ENCODE data around the gene KNDC1.

KNDC1 gene

GRCh38 chr10:133245439-133246235 is 85.6 kb downstream of the KNDC1 start:
- TF ChIP-seq CTCF (IDR thresholded peaks at IDR 0.05; ENCODE audit: extremely low read depth, missing control alignments): no peak
- DNase-seq (ENCODE audit: low spot score): no peak

GRCh38 chr10:133246236-133246626 is 86.2 kb downstream of the KNDC1 start:
- no peak for TF ChIP-seq CTCF (IDR thresholded peaks at IDR 0.05; ENCODE audit: extremely low read depth, missing control alignments)

DNA sequence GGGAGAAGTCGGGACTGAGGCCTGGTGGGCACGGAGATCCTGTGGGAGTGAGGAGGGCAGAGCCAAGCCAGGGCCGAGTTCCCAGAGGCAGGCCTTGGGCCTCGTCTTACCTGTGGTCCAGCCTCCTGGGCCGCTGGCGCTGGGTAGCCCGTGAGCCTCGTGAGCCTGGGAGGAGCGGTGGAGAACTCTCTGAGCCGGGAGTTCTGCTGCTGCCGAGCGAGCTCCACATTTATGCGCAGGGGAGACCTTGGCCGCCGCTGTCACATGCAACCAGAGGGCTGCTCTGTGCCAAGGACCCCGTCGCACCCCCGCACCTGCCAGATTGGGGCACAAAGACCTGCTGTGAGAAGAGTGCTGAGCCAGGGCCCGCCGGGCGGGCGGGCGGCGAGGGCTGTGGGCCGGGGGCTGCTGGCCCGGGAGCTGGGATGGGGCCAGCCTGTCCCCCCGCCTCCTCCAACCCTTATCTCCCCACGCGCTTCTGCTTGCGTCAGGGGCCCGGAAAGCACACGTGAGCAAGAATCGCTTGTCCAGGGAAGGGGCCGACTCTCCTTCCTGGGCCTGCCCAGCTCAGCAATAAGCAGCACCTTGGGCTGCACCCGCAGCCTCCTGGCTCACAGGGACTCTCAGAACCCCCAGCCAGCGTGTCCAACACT is 87.8 kb downstream of the KNDC1 start:
- no peak for TF ChIP-seq CTCF (IDR thresholded peaks at IDR 0.05; ENCODE audit: extremely low read depth, missing control alignments)
- no peak for DNase-seq (ENCODE audit: low spot score)

More at GRCh38 chr10:133246236-133246626, 86.2 kb downstream of the KNDC1 start:
- DNase-seq (ENCODE audit: low spot score): no peak

DNA sequence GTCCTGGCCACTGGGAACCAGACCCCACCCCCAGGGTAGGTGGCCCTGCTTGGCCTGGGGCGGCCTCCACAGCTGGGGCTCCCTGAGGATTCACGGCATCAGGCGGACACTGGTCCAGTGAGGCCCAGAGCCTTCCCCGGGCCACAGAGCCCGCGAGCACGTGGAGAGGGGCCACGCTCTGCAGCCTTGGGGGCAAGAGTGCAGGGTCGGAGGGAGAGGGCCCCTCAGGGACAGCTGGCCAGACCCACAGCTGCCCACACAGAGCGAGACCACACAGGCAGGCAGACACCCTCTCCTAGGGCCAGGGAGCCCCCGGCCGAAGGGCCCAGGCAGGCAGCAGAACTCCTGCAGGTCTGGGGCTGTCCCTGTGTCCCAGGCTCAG is 88.3 kb downstream of the KNDC1 start:
- no peak for TF ChIP-seq CTCF (IDR thresholded peaks at IDR 0.05; ENCODE audit: extremely low read depth, missing control alignments)
- DNase-seq (ENCODE audit: low spot score): no peak

DNA sequence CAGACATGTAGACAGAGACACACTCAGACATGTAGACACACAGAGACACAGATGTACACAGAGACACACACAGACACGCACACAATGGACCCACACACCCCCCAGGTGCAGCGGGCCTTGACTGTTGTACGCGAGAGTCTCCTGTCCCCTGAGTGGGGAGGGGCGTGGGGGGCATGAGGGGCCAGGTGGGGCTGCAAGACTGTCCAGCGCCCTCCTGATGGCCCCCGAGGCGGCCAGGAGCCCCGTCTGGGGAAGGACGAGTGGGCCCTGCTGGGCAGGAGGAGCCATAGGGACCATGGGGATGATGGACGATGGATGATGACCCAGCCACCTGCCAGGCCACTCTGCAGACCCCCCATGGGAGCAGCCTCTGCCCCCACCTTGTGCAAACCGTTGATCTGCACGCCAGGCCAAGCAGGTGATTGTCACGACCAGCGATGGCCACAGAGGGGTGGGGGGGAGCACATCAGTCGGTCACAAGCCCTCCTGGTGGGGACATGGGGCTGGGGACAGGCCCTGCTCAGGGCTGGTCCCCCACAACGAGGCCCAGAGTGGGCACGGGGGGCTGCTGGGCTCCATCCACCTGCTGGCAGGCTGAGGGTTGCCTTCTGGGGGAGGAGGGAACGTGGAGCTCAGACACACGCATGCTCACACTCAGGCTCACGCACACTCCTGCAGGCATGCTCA is 89.2 kb downstream of the KNDC1 start:
- DNase-seq (ENCODE audit: low spot score): no peak
- no peak for TF ChIP-seq CTCF (IDR thresholded peaks at IDR 0.05; ENCODE audit: extremely low read depth, missing control alignments)

GRCh38 chr10:133249975-133250754 is 90.1 kb downstream of the KNDC1 start:
- TF ChIP-seq CTCF (IDR thresholded peaks at IDR 0.05; ENCODE audit: extremely low read depth, missing control alignments): no peak
- DNase-seq (ENCODE audit: low spot score): no peak
